Osteoblast (primary cell): ENCODE data around the gene RLN2. TPM values are rescaled to one million over a fixed set of nuclear protein-coding genes. Genes with fewer than 3 reads are reported as not detected.

Source experiments
- DNase-seq: peaks from one replicate; pipeline ENCODE4 v3.0.0; 2011; ENCODE audit warnings: low spot score, mixed read lengths; ENCODE audit not compliant: insufficient read length; ENCODE audit errors: missing footprints
- H2AFZ ChIP-seq: 2 replicates; pipeline ENCODE4 v1.6.0; 2011; ENCODE audit warnings: mild to moderate bottlenecking, low read length
- H3K27ac ChIP-seq: 2 replicates; pipeline ENCODE4 v1.5.1; 2011; ENCODE audit warnings: mild to moderate bottlenecking, low read depth, low read length, moderate library complexity
- H3K27me3 ChIP-seq: 2 replicates; pipeline ENCODE4 v1.6.0; 2012; ENCODE audit warnings: mild to moderate bottlenecking, control low read depth, inconsistent platforms, low read length, moderate library complexity; ENCODE audit not compliant: insufficient read depth
- H3K36me3 ChIP-seq: 2 replicates; pipeline ENCODE4 v1.5.1; 2011; ENCODE audit warnings: mild to moderate bottlenecking, low read length, control low read depth, moderate library complexity; ENCODE audit not compliant: insufficient read depth
- H3K4me1 ChIP-seq: 2 replicates; pipeline ENCODE4 v1.5.1; 2011; ENCODE audit warnings: mild to moderate bottlenecking, low read length, control low read depth, moderate library complexity; ENCODE audit not compliant: insufficient read depth
- H3K4me2 ChIP-seq: 2 replicates; pipeline ENCODE4 v1.6.0; 2011; ENCODE audit warnings: mild to moderate bottlenecking, low read length; ENCODE audit not compliant: insufficient read depth
- H3K4me3 ChIP-seq: fragments of 200-600 bp; sonication (generic); 3 replicates; pipeline ENCODE4 v1.5.1; 2012; ENCODE audit warnings: mild to moderate bottlenecking, low read length, inconsistent platforms; ENCODE audit not compliant: insufficient read depth
- H3K79me2 ChIP-seq: 2 replicates; pipeline ENCODE4 v1.6.0; 2012; ENCODE audit warnings: mild to moderate bottlenecking, low read length, control low read depth, inconsistent platforms; ENCODE audit not compliant: insufficient read depth
- H3K9me3 ChIP-seq: 2 replicates; pipeline ENCODE4 v1.5.1; 2011; ENCODE audit warnings: low read depth, low read length, control low read depth
- H4K20me1 ChIP-seq: 2 replicates; pipeline ENCODE4 v1.6.0; 2012; ENCODE audit warnings: mild to moderate bottlenecking, low read length, control low read depth; ENCODE audit not compliant: insufficient read depth
- total RNA-seq: library from RNA; depleted of rRNA; stranded (reverse); fragments of >200 nt; gene quantifications from 2 replicates; pipeline ENCODE4 v1.2.3, GENCODE V29; 2012
- TF ChIP-seq, protein P1 (sequence below): IDR thresholded peaks from 2 replicates; pipeline ENCODE4 v1.5.1; 2011; ENCODE audit warnings: mild to moderate bottlenecking, low read depth, low read length, moderate library complexity; ENCODE audit errors: extremely low read depth

Gene RLN2
- total RNA-seq, 1 donor, result not detected

DNA sequence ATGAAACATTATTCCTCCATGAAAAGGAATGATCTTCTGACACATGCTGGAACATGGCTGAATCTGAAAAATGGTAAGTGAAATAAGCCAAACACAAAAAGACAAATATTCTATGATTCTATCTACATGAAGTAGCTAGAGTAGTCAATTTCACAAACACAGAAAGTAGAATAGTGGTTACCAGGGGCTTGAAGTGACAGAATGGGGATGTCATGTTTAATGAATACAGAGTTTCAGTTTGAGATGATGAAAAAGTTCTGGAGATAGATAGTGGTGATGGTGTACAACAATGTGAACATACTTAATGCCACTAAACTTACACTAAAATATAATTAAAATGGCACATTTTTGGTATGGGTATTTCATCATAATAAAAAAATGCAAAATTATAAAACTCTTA lies 18.3 kb downstream of the RLN2 start:
- Histone ChIP-seq H3K4me1 (no peaks in the 10 kb centered on the region), H3K79me2 (no peaks in the 10 kb centered on the region), H4K20me1 (no peaks in the 10 kb centered on the region), H3K4me3 (no peak overlapping the region), H3K9me3 (no peaks in the 10 kb centered on the region), H3K27me3 (peaks cover 8% of the 10 kb centered on the region), H3K27ac (no peak overlapping the region), H3K4me2 (no peak overlapping the region), H3K36me3 (no peaks in the 10 kb centered on the region), H2AFZ (no peak overlapping the region)
- TF ChIP-seq, protein P1, sequence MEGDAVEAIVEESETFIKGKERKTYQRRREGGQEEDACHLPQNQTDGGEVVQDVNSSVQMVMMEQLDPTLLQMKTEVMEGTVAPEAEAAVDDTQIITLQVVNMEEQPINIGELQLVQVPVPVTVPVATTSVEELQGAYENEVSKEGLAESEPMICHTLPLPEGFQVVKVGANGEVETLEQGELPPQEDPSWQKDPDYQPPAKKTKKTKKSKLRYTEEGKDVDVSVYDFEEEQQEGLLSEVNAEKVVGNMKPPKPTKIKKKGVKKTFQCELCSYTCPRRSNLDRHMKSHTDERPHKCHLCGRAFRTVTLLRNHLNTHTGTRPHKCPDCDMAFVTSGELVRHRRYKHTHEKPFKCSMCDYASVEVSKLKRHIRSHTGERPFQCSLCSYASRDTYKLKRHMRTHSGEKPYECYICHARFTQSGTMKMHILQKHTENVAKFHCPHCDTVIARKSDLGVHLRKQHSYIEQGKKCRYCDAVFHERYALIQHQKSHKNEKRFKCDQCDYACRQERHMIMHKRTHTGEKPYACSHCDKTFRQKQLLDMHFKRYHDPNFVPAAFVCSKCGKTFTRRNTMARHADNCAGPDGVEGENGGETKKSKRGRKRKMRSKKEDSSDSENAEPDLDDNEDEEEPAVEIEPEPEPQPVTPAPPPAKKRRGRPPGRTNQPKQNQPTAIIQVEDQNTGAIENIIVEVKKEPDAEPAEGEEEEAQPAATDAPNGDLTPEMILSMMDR, result no peak
- no peak for DNase-seq

DNA sequence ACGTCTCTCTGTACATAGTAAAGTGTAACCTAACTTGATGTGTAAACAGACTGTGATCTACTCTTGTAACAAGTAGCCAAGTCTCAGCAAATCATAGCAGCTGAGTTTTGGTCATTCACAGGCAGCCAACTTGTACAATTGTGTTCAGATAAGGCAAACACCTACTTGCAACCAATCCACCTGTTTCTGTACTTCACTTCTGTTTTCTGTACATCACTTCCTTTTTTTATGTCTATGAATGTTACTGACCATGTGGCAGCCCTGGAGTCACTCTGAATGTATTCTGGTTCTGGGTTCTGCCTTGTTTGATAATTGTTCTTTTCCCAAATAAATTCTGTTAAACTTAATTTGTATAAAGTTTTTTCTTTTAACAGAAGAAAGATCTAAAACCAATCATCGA lies 26.0 kb downstream of the RLN2 start:
- TF ChIP-seq, protein P1, result no peak

DNA sequence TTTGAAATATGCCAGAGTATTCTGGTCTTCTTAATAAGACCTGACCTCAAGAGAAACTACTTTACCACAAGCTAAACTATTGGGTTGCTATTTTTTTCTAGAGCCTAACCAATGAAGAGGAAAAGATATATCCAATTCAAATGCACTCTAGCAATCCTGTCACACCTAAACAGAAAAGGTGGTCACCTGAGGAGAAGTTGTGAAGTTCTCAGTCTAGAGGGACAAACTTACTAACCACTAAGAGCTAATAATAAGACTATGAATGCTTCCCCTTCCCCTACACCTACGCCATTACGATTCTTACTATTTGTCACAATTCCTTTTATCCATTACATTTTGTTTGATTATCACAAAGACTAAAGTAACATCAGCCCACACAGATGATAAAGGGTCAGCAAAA lies 29.7 kb downstream of the RLN2 start:
- no peak overlapping the region for H2AFZ ChIP-seq
- H3K36me3 ChIP-seq, result no peaks in the 10 kb centered on the region
- TF ChIP-seq, protein P1, result no peak
- no peaks in the 10 kb centered on the region for H3K79me2 ChIP-seq
- no peaks in the 10 kb centered on the region for H3K4me1 ChIP-seq
- no peaks in the 10 kb centered on the region for H3K27me3 ChIP-seq
- H3K27ac ChIP-seq, result no peak overlapping the region
- no peak overlapping the region for H3K4me3 ChIP-seq
- no peak for DNase-seq
- no peak overlapping the region for H3K4me2 ChIP-seq
- H4K20me1 ChIP-seq, result no peaks in the 10 kb centered on the region
- H3K9me3 ChIP-seq, result no peaks in the 10 kb centered on the region

More for the DNA sequence above, 26.0 kb downstream of the RLN2 start:
- Histone ChIP-seq H3K9me3 (no peaks in the 10 kb centered on the region), H3K4me3 (no peak overlapping the region), H3K27me3 (no peaks in the 10 kb centered on the region), H3K36me3 (no peaks in the 10 kb centered on the region), H3K4me1 (no peaks in the 10 kb centered on the region), H3K4me2 (no peak overlapping the region), H2AFZ (no peak overlapping the region), H3K27ac (no peak overlapping the region), H3K79me2 (no peaks in the 10 kb centered on the region), H4K20me1 (no peaks in the 10 kb centered on the region)
- DNase-seq, result no peak

DNA sequence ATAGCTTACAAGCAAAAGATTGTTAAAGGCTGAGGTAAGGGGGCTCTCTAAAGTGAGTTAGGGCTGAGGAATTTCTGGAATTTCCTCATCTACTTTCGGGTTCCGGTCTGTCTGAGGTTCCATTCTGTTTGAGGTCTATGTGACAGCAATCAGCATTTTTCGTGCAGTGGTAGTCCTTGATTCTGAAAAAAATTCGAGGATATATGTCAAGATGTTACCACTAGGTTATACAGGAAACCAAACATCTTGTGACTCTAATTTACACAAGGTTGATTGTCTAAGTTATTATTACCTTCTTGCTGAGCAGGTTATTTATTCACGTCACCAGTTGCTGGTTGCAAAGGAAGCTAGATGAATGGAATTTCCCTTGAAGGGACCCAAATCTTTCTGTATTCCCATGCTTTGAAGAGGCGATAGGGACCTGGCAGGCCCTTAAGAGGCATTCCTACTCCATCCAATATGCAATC lies 35.2 kb downstream of the RLN2 start:
- Histone ChIP-seq H3K9me3 (no peaks in the 10 kb centered on the region), H3K27ac (no peak overlapping the region), H3K27me3 (no peaks in the 10 kb centered on the region), H3K79me2 (no peaks in the 10 kb centered on the region), H3K4me3 (no peak overlapping the region), H4K20me1 (no peaks in the 10 kb centered on the region), H3K4me2 (no peak overlapping the region), H3K36me3 (no peaks in the 10 kb centered on the region), H2AFZ (no peak overlapping the region), H3K4me1 (peaks cover 12% of the 10 kb centered on the region)
- peak; percentile 50 for DNase-seq
- TF ChIP-seq, protein P1, result no peak
